ENCODE results near the gene CAPN12. TPM values are rescaled to one million over a fixed set of nuclear protein-coding genes. Genes with fewer than 3 reads are reported as not detected.
A peak's percentile ranks its signal among the peaks of the same experiment; 100 is the strongest.

The CAPN12 gene
- total and polyA plus RNA-seq, 2 of the 4 experiments (the other 2 are of a cell fraction): 0.18 to 0.97 TPM

- Histone ChIP-seq H3K56ac (ENCODE audit: extremely low read depth, insufficient read depth, low read length) (no peak overlapping the region), H3K4ac (ENCODE audit: low read depth, low read length) (no peak overlapping the region), H3K36me3 (ENCODE audit: control insufficient read depth, insufficient read depth, low read length) (no peaks in the 10 kb centered on the region), H3K9me1 (ENCODE audit: insufficient read depth, low read length) (no peaks in the 10 kb centered on the region), H3K4me3 (ENCODE audit: insufficient read depth, low read depth, low read length) (no peak overlapping the region), H3K79me1 (ENCODE audit: low read depth in 1 of 2, low read length in 2 of 2) (no peaks in the 10 kb centered on the region), H3K27ac (ENCODE audit: insufficient read depth, low read length) (no peak overlapping the region), H2BK15ac (ENCODE audit: low read depth, low read length) (no peak overlapping the region), H3K18ac (ENCODE audit: low read depth, low read length) (no peak overlapping the region), H2AFZ (replicated peaks; ENCODE audit: low read length, poor library complexity) (peak overlapping the region; percentile 8), H2AK5ac (ENCODE audit: low read depth, low read length) (no peak overlapping the region; the same call in 1 of the 2 replicates), H3K4me2 (ENCODE audit: low read depth, low read length) (no peak overlapping the region), H3K9ac (ENCODE audit: low read depth, low read length) (no peak overlapping the region), H2BK120ac (ENCODE audit: low read depth, low read length) (no peak overlapping the region), H2BK5ac (ENCODE audit: low read depth, low read length, poor library complexity, severe bottlenecking) (no peak overlapping the region), H4K8ac (ENCODE audit: low read depth in 2 of 2, low read length in 2 of 2) (0 out of 4 replicates have a peak overlapping the region, but pooled peaks of 1 of the 2 experiments have one; percentile 6), H4K20me1 (ENCODE audit: insufficient read depth, low read length) (no peaks in the 10 kb centered on the region), H4K91ac (ENCODE audit: insufficient read depth, low read depth, low read length) (no peak overlapping the region), H2BK20ac (ENCODE audit: low read depth, low read length) (no peak overlapping the region; the same call in 1 of the 2 replicates), H2AK9ac (replicated peaks; ENCODE audit: low read depth, low read length, poor library complexity) (no peak overlapping the region), H3K4me1 (ENCODE audit: control insufficient read depth, insufficient read depth, low read length) (no peaks in the 10 kb centered on the region), H3K27me3 (ENCODE audit: control insufficient read depth, insufficient read depth, low read length) (peaks cover under 1% of the 10 kb centered on the region; the same call in 1 of the 2 replicates), H3K23ac (ENCODE audit: low read depth, low read length) (no peak overlapping the region), H3K14ac (replicated peaks; ENCODE audit: low read depth, low read length) (no peak overlapping the region), H4K5ac (ENCODE audit: low read depth, low read length) (no peak overlapping the region), H3K9me3 (ENCODE audit: control insufficient read depth, insufficient read depth, low read length) (no peaks in the 10 kb centered on the region)
- ATAC-seq (ENCODE audit: low read depth) (no peak), DNase-seq (no peak)
- WGBS, 2 experiments (ENCODE audit: extremely low coverage in 2 of 2, insufficient read length in 1 of 2): 73% methylated on average over 4 of the region's 11 CpGs; no CpG with 5 or more reads in 1 of the 2 experiments
- CTCF ChIA-PET: interaction anchor here (1.3 kb wide), 1 partner anchor 17 kb away, joined by 4 read pairs; no protein-coding TSS in a partner anchor
- no peak for TF ChIP-seq MAZ (IDR thresholded peaks at IDR 0.05; ENCODE audit: borderline replicate concordance, low read depth, low read length)
- TF ChIP-seq POLR2A (IDR thresholded peaks at IDR 0.05; ENCODE audit: low read depth, low read length): no peak
- TF ChIP-seq RAD21 (IDR thresholded peaks at IDR 0.05; ENCODE audit: low read length): no peak
- no peak for TF ChIP-seq RCOR1 (IDR thresholded peaks at IDR 0.05; ENCODE audit: insufficient replicate concordance, low read length)
- TF ChIP-seq MAFK (IDR thresholded peaks at IDR 0.05; ENCODE audit: low read depth, low read length): no peak
- no peak for TF ChIP-seq CEBPB (IDR thresholded peaks at IDR 0.05; ENCODE audit: low read depth, low read length)
- no TSS peak for BruUV-seq (replicated peaks)
- POLR2A ChIA-PET (ENCODE audit: unreplicated experiment): interaction anchor here (0.6 kb wide), 2 partner anchors 17 to 127 kb away, joined by 5 to 8 read pairs; no protein-coding TSS in a partner anchor
- in situ Hi-C loops (cut with MboI; ENCODE audit: low sequenced_read_pairs) (no loop called here), dilution Hi-C loops (cut with HindIII; ENCODE audit: low sequenced_read_pairs, unreplicated experiment) (no loop called here), intact Hi-C loops (cut with micrococcal nuclease) (no loop called here)
Measured at GRCh38 chr19:38786572-38787265, 42.4 kb upstream of the CAPN12 start.

Measured in IMR-90 (cell line).